GM12864 (cell line): ENCODE measurements around the gene LRRC57.
A peak's percentile ranks its signal among the peaks of the same experiment; 100 is the strongest.

Experiments
- DNase-seq: peaks from one replicate; pipeline ENCODE4 v3.0.0-alpha.2; 2011; ENCODE audit warnings: low read depth
- H3K4me3 ChIP-seq: 2 replicates; pipeline ENCODE4 v1.5.1; 2011; ENCODE audit warnings: mild to moderate bottlenecking, low read depth, low read length, control low read depth
- CTCF ChIP-seq: IDR thresholded peaks from 2 replicates; pipeline ENCODE4 v1.5.1; 2011; ENCODE audit warnings: low read depth, mild to moderate bottlenecking, moderate library complexity, low read length, control low read depth, inconsistent platforms; ENCODE audit errors: missing control alignments

LRRC57 gene

GRCh38 chr15:42590619-42591237, 42.1 kb upstream of the LRRC57 start:
- no peak overlapping the region for H3K4me3 ChIP-seq
- no peak for TF ChIP-seq CTCF
- DNase-seq = no peak

GRCh38 chr15:42584031-42584765, 35.6 kb upstream of the LRRC57 start:
- no peak for TF ChIP-seq CTCF
- DNase-seq = no peak
- no peak overlapping the region for H3K4me3 ChIP-seq

GRCh38 chr15:42582569-42583375, 34.2 kb upstream of the LRRC57 start:
- TF ChIP-seq CTCF = no peak
- no peak for DNase-seq
- H3K4me3 ChIP-seq = no peak overlapping the region

- peak overlapping the region; percentile 55 for H3K4me3 ChIP-seq
- TF ChIP-seq CTCF = no peak
- peak; percentile 27 for DNase-seq
These were observed 32.7 kb upstream of the LRRC57 start for GRCh38 chr15:42581272-42581730.

GRCh38 chr15:42578984-42579537, 30.5 kb upstream of the LRRC57 start:
- H3K4me3 ChIP-seq = no peak overlapping the region
- no peak for DNase-seq
- TF ChIP-seq CTCF = no peak

GRCh38 chr15:42577514-42578031, 29.0 kb upstream of the LRRC57 start:
- DNase-seq = no peak
- no peak for TF ChIP-seq CTCF
- H3K4me3 ChIP-seq = no peak overlapping the region
